Measurements from ENCODE around the gene EPYC. TPM values are rescaled to one million over a fixed set of nuclear protein-coding genes. Genes with fewer than 3 reads are reported as not detected.

EPYC gene
- total and polyA plus RNA-seq, 2 of the 13 experiments (the other 11 are each of a cell fraction or from before 2014, with no cell fraction given) = not detected

Other genes with a start within 250 kb of the EPYC start
- not detected in 2 replicates for gene CCER1, start 49.8 kb downstream of the EPYC start, total RNA-seq (2016; rRNA removed; fragmentation: Illumina TruSeq; extraction: Trizol)
- not detected in 2 replicates for gene CCER1, start 49.8 kb downstream of the EPYC start, polyA plus RNA-seq (2011; rRNA removed)
- gene KERA, start 53.1 kb upstream of the EPYC start, total RNA-seq (2016; rRNA removed; fragmentation: Illumina TruSeq; extraction: Trizol) = not detected in 2 replicates
- gene KERA, start 53.1 kb upstream of the EPYC start, polyA plus RNA-seq (2011; rRNA removed) = not detected in 2 replicates
- not detected in 2 replicates for gene LUM, start 106.5 kb upstream of the EPYC start, total RNA-seq (2016; rRNA removed; fragmentation: Illumina TruSeq; extraction: Trizol)
- not detected in 2 replicates for gene LUM, start 106.5 kb upstream of the EPYC start, polyA plus RNA-seq (2011; rRNA removed)
- not detected in 2 replicates for gene DCN, start 177.8 kb upstream of the EPYC start, total RNA-seq (2016; rRNA removed; fragmentation: Illumina TruSeq; extraction: Trizol)
- not detected in 2 replicates for gene DCN, start 177.8 kb upstream of the EPYC start, polyA plus RNA-seq (2011; rRNA removed)